OCI-LY1 (cell line): ENCODE results near the gene CIB1.

ENCODE experiments used
- CTCF ChIP-seq: fragments of 200-600 bp; sonication (generic), shearing (Covaris generic); IDR thresholded peaks from 2 replicates; pipeline ENCODE4 v1.5.1; 2017; ENCODE audit warnings: mild to moderate bottlenecking, antibody characterized with exemption, low read length, moderate library complexity, mixed read lengths
- EZH2 ChIP-seq: fragments of 200-600 bp; sonication (generic), shearing (Covaris generic); IDR thresholded peaks from 2 replicates; pipeline ENCODE4 v1.8.0; 2017; ENCODE audit warnings: borderline replicate concordance, mixed run types, mild to moderate bottlenecking, antibody characterized with exemption, low read length, moderate library complexity, mixed read lengths

- no peak for TF ChIP-seq CTCF
- no peak for TF ChIP-seq EZH2
Observed at GRCh38 chr15:90265271-90266060, 31.7 kb upstream of the CIB1 start, which contains the start of gene NGRN.
